Measurements from ENCODE around the gene MX2. TPM values are rescaled to one million over a fixed set of nuclear protein-coding genes. Genes with fewer than 3 reads are reported as not detected.
"Not testable (repeated sequence)": the region's sequence is repeated elsewhere in the genome, so short reads cannot be mapped to it uniquely, and the experiment has no call there.

The MX2 gene
- total and polyA plus RNA-seq, 2 donors (not counting 1 experiment from before 2014, with no cell fraction given), result 51.2 to 64.3 TPM

- H3K9me3 Mint-ChIP-seq (ENCODE audit: insufficient read depth); H4K20me1 ChIP-seq (ENCODE audit: control insufficient read depth, insufficient read depth, low read length, poor library complexity, severe bottlenecking); POLR2A ChIA-PET; H3K27me3 ChIP-seq (replicated peaks in 1 of 4; ENCODE audit: control extremely low read depth in 1 of 4, control insufficient read depth in 3 of 4, insufficient read depth in 4 of 4, low read length in 3 of 4); H3K4me2 ChIP-seq (replicated peaks; ENCODE audit: low read depth, low read length, poor library complexity, severe bottlenecking); H3K27ac ChIP-seq (ENCODE audit: low read length in 2 of 2); H2AFZ ChIP-seq (ENCODE audit: insufficient read depth, low read depth, low read length, poor library complexity, severe bottlenecking); H3K4me3 Mint-ChIP-seq; intact Hi-C loops (cut with micrococcal nuclease); H3K36me3 ChIP-seq (replicated peaks in 1 of 2; ENCODE audit: control extremely low read depth in 1 of 2, control insufficient read depth in 1 of 2, extremely low read depth in 1 of 2, insufficient read depth in 2 of 2, low read length in 1 of 2); H3K27me3 Mint-ChIP-seq; DNase-seq; H3K79me2 ChIP-seq (ENCODE audit: control insufficient read depth, insufficient read depth, low read length); H3K9ac ChIP-seq (ENCODE audit: low read length); ATAC-seq (ENCODE audit: low read depth); H3K4me3 ChIP-seq (ENCODE audit: control extremely low read depth in 1 of 5, extremely low read depth in 1 of 5, insufficient read depth in 1 of 5, low read depth in 2 of 5, low read length in 4 of 5); H3K9me3 ChIP-seq (ENCODE audit: control extremely low read depth in 1 of 3, control insufficient read depth in 2 of 3, insufficient read depth in 1 of 3, low read length in 2 of 3): not testable (repeated sequence)
- peak overlapping the region; percentile 57 for H3K27ac Mint-ChIP-seq
- WGBS (ENCODE audit: insufficient coverage), result no CpG with 5 or more reads among the region's 2 CpGs
- peaks cover 24 to 27% of the 10 kb centered on the region in 2 donors for H3K4me1 ChIP-seq (ENCODE audit: control insufficient read depth in 2 of 2, insufficient read depth in 2 of 2, low read length in 2 of 2)
- H3K4me1 Mint-ChIP-seq, result peaks cover 29% of the 10 kb centered on the region
- CTCF ChIA-PET, result interaction anchor here (1.5 to 1.9 kb wide), 2 partner anchors 12 to 134 kb away, joined by 4 to 11 read pairs; no protein-coding TSS in a partner anchor
These were observed 55.7 kb downstream of the MX2 start for GRCh38 chr21:41417505-41417904.

GRCh38 chr21:41418393-41418792 lies 56.6 kb downstream of the MX2 start:
- Histone ChIP-seq H3K4me2 (replicated peaks; ENCODE audit: low read depth, low read length, poor library complexity, severe bottlenecking) (no peak overlapping the region), H3K79me2 (ENCODE audit: control insufficient read depth, insufficient read depth, low read length) (no peaks in the 10 kb centered on the region), H3K4me1 (ENCODE audit: control insufficient read depth in 2 of 2, insufficient read depth in 2 of 2, low read length in 2 of 2) (peaks cover 33 to 36% of the 10 kb centered on the region in 2 donors), H3K36me3 (replicated peaks in 1 of 2; ENCODE audit: control extremely low read depth in 1 of 2, control insufficient read depth in 1 of 2, extremely low read depth in 1 of 2, insufficient read depth in 2 of 2, low read length in 1 of 2) (no peaks in the 10 kb centered on the region), H2AFZ (ENCODE audit: insufficient read depth, low read depth, low read length, poor library complexity, severe bottlenecking) (no peak overlapping the region), H3K9ac (ENCODE audit: low read length) (no peak overlapping the region), H3K9me3 (ENCODE audit: control extremely low read depth in 1 of 3, control insufficient read depth in 2 of 3, insufficient read depth in 1 of 3, low read length in 2 of 3) (peaks cover 0 to 2% (median 0%) of the 10 kb centered on the region in 3 donors), H3K4me3 (ENCODE audit: control extremely low read depth in 1 of 5, extremely low read depth in 1 of 5, insufficient read depth in 1 of 5, low read depth in 2 of 5, low read length in 4 of 5) (no peak overlapping the region), H3K27ac (ENCODE audit: low read length in 2 of 2) (peak overlapping the region in 1 of 2 donors; percentile 39), H3K27me3 (replicated peaks in 1 of 4; ENCODE audit: control extremely low read depth in 1 of 4, control insufficient read depth in 3 of 4, insufficient read depth in 4 of 4, low read length in 3 of 4) (no peaks in the 10 kb centered on the region), H4K20me1 (ENCODE audit: control insufficient read depth, insufficient read depth, low read length, poor library complexity, severe bottlenecking) (no peaks in the 10 kb centered on the region)
- no peak overlapping the region for H3K4me3 Mint-ChIP-seq
- 95% methylated on average over 5 of the region's 6 CpGs for WGBS (ENCODE audit: insufficient coverage)
- H3K27me3 Mint-ChIP-seq, result no peaks in the 10 kb centered on the region
- H3K4me1 Mint-ChIP-seq, result peaks cover 38% of the 10 kb centered on the region
- H3K27ac Mint-ChIP-seq, result peak overlapping the region; percentile 33
- ChIA-PET POLR2A (interaction anchor here (0.6 to 1.2 kb wide), 2 partner anchors 49 to 249 kb away, joined by 3 to 5 read pairs; no protein-coding TSS in a partner anchor), CTCF (interaction anchor here (1.4 to 1.9 kb wide), 4 partner anchors 11 to 135 kb away, joined by 3 to 11 read pairs (median 4); no protein-coding TSS in a partner anchor)
- no peak for DNase-seq
- intact Hi-C loops (cut with micrococcal nuclease), result no loop called here
- peaks cover 4% of the 10 kb centered on the region for H3K9me3 Mint-ChIP-seq (ENCODE audit: insufficient read depth)
- ATAC-seq (ENCODE audit: low read depth), result no peak
- no peak for TF ChIP-seq EZH2 (IDR thresholded peaks at IDR 0.05; ENCODE audit: borderline replicate concordance, insufficient read depth, low read depth, low read length, poor library complexity, severe bottlenecking)
- no peak for TF ChIP-seq CTCF (IDR thresholded peaks at IDR 0.05)

All from B cell (primary cell).